Measurements from ENCODE around the gene CAPN9. TPM values are rescaled to one million over a fixed set of nuclear protein-coding genes. Genes with fewer than 3 reads are reported as not detected.
A peak's percentile ranks its signal among the peaks of the same experiment; 100 is the strongest.

CAPN9 gene
- total and polyA plus RNA-seq, 5 experiments from 2014 or later, result not detected

DNA sequence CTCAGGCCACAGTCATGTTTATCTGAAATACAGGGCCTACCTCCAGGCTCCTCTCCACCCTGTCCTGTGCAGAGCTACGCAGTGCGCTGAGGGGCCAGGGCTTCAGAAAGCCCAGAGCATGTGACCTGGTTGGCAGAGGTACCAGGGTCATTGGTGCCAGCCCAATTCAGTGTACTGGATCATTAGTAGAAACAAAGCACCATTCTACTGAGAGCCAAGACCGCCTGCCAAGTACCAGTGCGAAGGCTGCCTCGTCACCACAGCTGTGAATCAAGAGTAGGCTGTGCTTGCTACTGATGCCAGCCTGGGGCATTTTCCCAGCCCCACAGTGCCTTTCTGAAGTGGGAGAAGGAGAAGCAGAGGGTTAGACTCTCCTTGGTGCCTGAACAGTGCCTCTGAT, 59.8 kb downstream of the CAPN9 start:
- peak overlapping the region in 1 of 10 donors; percentile 79 for H3K27ac Mint-ChIP-seq
- peaks cover 0 to 7% (median 4%) of the 10 kb centered on the region in 3 donors for H3K36me3 Mint-ChIP-seq
- no peak overlapping the region for H3K4me3 Mint-ChIP-seq
- ATAC-seq (no peak), DNase-seq (no peak)
- H3K9me3 Mint-ChIP-seq, result peaks cover 0 to 19% (median 6%) of the 10 kb centered on the region in 9 donors
- peaks cover 3 to 7% (median 7%) of the 10 kb centered on the region in 5 donors for H3K27me3 Mint-ChIP-seq
- H3K4me1 Mint-ChIP-seq, result no peaks in the 10 kb centered on the region
- POLR2A ChIA-PET, result no interaction called here

DNA sequence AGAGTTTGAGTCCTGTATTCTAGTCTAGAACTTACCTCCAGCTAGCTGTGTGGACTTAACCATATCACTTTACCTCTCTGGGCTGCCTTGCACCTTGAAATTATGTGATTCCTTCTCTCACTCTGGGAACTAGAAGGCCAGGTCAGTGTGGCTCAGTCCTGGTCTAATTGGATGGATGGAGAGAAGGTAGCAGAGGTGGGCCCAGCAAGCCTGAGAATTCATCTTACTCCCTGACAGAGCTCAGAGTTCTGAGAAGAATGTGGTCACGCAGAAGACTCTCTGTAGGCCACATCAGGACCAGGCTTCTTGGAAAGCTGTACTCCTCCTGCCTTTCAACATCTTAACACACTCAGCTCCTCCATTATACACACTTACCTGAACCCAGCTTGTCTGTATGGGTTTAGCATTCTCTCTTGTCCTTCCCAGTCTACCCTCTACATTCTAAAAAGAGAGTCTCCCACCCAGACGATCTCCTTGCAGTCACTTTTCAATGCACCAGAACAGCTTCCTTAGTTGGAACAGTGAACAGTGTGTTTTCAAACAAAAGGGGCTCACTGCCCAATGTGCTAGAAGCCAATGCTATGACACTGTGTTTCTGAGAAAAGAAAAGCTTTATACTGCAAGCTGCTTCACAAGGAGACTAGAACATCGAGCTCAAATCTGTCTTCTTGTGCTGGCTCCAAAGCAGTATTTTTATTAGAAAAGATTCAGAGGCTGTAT, 60.5 kb downstream of the CAPN9 start:
- Mint-ChIP-seq H3K4me3 (no peak overlapping the region), H3K4me1 (no peaks in the 10 kb centered on the region), H3K27me3 (peaks cover 0 to 5% (median 1%) of the 10 kb centered on the region in 5 donors), H3K36me3 (peaks cover 0 to 13% (median 5%) of the 10 kb centered on the region in 3 donors), H3K9me3 (peaks cover 5 to 26% (median 10%) of the 10 kb centered on the region in 9 donors), H3K27ac (peak overlapping the region in 1 of 10 donors; percentile 24)
- ATAC-seq, result no peak
- POLR2A ChIA-PET, result no interaction called here
- DNase-seq, result no peak

DNA sequence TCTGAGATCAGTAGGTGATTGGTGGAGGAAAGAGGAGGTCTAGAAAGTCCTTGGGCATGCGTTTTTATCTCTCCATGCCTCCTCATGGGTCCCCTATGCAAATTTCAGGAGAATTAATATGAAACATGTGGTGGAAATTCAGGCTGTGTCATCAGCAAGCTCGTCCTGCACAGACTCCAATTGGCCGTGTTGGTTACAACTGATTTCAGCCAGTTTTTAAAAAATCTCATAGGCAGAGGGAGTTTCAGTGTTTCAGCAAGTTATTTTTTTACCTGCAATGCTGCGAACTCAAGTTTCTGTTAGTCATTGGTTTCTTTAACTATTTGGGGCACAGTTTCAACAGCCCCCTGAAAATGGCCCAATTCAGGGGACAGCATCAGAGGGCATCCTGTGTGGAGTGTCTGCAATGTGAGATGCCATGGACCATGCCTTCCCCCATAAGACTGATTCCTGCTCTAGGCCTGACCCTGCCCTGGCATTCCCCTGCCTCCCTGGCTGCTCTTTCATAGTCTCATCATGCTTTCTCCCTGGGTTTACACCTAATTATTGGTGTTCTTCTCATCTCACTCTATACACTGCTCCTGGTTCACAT, 61.2 kb downstream of the CAPN9 start:
- Mint-ChIP-seq H3K4me1 (no peaks in the 10 kb centered on the region), H3K27me3 (peaks cover 0 to 6% (median 1%) of the 10 kb centered on the region in 5 donors), H3K4me3 (no peak overlapping the region), H3K36me3 (peaks cover 0 to 19% (median 5%) of the 10 kb centered on the region in 3 donors), H3K27ac (no peak overlapping the region), H3K9me3 (peaks cover 12 to 33% (median 16%) of the 10 kb centered on the region in 9 donors)
- POLR2A ChIA-PET, result no interaction called here
- ATAC-seq (no peak), DNase-seq (no peak)

DNA sequence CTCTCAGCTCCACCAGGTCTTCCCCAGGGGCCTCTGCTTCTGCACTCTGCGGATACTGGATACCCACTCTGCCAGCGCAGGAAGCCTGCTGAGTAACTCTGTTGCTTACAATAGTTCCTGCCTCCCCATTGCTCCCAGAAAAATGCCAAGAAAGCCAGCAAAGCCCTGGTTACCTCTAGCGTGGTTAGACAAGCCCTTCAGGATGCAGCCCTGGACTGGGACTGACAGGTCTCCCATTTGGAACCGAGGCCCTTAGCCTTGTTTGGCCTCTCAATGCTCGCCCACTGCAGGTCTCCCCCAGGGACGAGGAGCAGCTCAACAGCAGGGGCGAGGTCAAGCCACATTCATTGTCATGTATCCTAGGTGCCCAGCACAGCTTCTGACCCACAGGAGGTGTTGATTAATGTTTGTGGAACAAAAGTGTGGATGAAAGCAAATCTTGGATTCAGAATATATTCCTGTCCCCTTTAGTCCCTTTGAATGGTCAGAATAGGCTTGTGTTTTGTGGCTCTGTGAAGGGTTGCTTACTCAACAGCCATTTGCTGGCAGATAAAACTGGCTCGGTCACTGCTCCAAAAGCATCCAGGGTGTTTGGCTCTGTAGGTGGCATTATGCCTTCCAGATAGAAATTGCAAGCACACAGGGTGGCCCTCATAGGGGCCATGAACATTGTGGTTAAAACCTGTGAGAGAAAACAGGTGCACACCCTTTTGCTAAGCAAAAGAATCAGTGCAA, 62.2 kb downstream of the CAPN9 start:
- Mint-ChIP-seq H3K27ac (no peak overlapping the region), H3K4me3 (no peak overlapping the region), H3K9me3 (peaks cover 13 to 41% (median 23%) of the 10 kb centered on the region in 9 donors), H3K27me3 (peaks cover 0 to 8% (median 0%) of the 10 kb centered on the region in 5 donors), H3K36me3 (peaks cover 0 to 27% (median 5%) of the 10 kb centered on the region in 3 donors), H3K4me1 (no peaks in the 10 kb centered on the region)
- ATAC-seq, result no peak
- POLR2A ChIA-PET, result no interaction called here
- DNase-seq, result no peak

DNA sequence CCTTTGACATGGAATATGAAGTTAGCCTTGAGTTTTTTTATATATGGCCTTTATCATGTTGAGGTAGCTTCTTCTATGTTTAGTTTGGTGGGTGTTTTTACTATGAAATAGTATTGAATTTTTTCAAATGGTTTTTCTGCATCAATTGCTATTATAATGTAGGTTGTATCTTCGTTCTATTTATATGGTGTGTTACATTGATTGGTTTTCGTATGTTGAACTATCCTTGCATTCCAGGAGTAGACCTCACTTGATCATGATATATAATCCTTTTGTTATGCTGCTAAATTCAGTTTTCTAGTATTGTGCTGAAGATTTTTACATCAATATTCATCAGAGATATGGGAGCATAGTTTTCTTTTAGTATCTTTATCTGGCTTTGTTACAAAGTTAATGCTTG, 65.4 kb downstream of the CAPN9 start:
- POLR2A ChIA-PET, result no interaction called here
- no peak for DNase-seq
- Mint-ChIP-seq H3K27ac (no peak overlapping the region), H3K27me3 (peaks cover 0 to 20% (median 9%) of the 10 kb centered on the region in 5 donors), H3K4me1 (no peaks in the 10 kb centered on the region), H3K9me3 (peaks cover 10 to 35% (median 22%) of the 10 kb centered on the region in 9 donors), H3K4me3 (no peak overlapping the region), H3K36me3 (peaks cover 0 to 33% (median 5%) of the 10 kb centered on the region in 3 donors)
- ATAC-seq, result no peak

DNA sequence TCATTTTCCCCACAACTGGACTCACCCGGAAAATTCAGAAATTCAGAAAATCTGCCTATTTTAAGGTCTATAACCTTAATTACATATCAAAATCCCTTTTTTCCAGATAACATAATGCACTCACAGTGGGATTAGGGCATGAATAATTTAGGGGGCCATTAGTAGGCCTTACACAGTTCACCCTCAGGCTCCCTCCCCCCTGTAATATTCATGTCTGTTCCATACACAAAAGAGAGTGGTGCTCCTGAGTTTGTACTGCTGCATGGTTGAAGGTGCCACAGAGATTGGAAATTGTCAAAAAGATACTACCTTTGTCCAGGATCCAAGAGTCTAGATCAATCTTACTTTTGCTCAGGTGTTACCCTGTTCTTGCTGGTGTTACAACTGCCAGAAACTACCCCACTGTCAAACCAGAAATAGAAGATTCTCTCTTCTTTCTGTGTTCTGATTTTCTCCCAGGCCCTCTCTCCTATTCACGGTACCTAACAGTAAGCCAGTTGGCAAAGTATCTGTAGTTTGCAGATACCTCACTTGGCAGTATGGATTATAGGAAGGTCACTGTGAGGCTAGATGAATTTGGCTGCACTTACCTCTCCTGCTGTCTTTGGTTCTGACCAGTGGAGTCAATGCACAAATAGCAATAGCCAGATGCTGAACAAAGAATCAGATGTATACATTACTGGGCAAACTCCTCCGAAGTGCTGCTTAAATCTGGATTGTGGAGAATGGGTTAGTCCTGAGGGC, 67.9 kb downstream of the CAPN9 start:
- ATAC-seq (no peak), DNase-seq (no peak)
- Mint-ChIP-seq H3K9me3 (peaks cover 10 to 35% (median 22%) of the 10 kb centered on the region in 9 donors), H3K27ac (no peak overlapping the region), H3K4me3 (no peak overlapping the region), H3K4me1 (no peaks in the 10 kb centered on the region), H3K36me3 (peaks cover 0 to 33% (median 5%) of the 10 kb centered on the region in 3 donors), H3K27me3 (peaks cover 2 to 36% (median 19%) of the 10 kb centered on the region in 5 donors)
- POLR2A ChIA-PET, result no interaction called here

GRCh38 chr1:230816018-230816417, 68.8 kb downstream of the CAPN9 start:
- Mint-ChIP-seq H3K4me1 (no peaks in the 10 kb centered on the region), H3K9me3 (peaks cover 10 to 35% (median 22%) of the 10 kb centered on the region in 9 donors), H3K27ac (no peak overlapping the region), H3K27me3 (peaks cover 2 to 43% (median 23%) of the 10 kb centered on the region in 5 donors), H3K36me3 (peaks cover 0 to 33% (median 5%) of the 10 kb centered on the region in 3 donors), H3K4me3 (no peak overlapping the region)
- DNase-seq, result no peak
- ATAC-seq, result no peak
- POLR2A ChIA-PET, result no interaction called here

DNA sequence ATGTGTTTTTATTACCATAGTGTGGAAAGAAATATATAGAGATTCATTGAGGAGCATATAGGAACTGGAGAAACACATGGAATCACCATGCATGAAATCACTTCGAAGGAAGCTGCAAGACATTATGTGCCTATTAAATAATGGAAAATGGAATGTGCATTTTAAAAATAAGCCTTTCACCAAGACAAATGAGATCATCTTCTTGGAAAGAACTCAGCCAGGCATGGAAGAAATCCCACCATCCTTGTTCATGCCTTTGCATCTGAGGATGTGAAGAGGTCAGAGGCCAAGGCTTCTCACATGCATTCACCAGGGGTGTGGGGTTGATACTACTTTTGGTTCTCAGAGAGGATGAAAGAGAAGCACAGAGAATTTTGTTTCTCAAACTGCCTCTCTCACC, 71.2 kb downstream of the CAPN9 start:
- Mint-ChIP-seq H3K9me3 (peaks cover under 1 to 15% (median 8%) of the 10 kb centered on the region in 9 donors), H3K4me3 (no peak overlapping the region), H3K4me1 (no peaks in the 10 kb centered on the region), H3K27ac (no peak overlapping the region), H3K27me3 (peaks cover 4 to 53% (median 30%) of the 10 kb centered on the region in 5 donors), H3K36me3 (peaks cover 0 to 21% (median 0%) of the 10 kb centered on the region in 3 donors)
- ATAC-seq (no peak), DNase-seq (no peak)
- POLR2A ChIA-PET, result no interaction called here

DNA sequence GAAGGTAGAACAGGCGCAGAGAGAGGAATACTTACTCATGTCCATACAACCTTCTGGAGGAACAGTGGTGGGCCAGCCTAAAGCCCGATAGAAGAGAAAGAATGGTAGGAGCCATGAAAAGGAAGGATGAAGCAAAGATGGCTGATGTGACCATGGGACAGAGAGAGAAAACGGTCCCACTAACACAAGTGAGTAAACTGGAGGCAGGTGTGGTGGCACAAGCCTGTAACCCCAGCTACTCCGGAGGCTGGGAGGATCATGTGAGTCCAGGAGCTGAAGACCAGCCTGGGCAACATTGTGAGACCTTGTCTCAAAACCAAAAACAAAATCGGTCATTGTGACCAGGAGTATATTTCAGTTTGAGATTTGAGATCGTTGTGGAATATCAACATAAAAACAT, 71.7 kb downstream of the CAPN9 start:
- POLR2A ChIA-PET, result no interaction called here
- Mint-ChIP-seq H3K36me3 (peaks cover 0 to 15% (median 0%) of the 10 kb centered on the region in 3 donors), H3K27me3 (peaks cover 4 to 53% (median 30%) of the 10 kb centered on the region in 5 donors), H3K27ac (no peak overlapping the region), H3K4me3 (no peak overlapping the region), H3K9me3 (peaks cover 0 to 14% (median 3%) of the 10 kb centered on the region in 9 donors), H3K4me1 (no peaks in the 10 kb centered on the region)
- ATAC-seq (no peak), DNase-seq (no peak)

DNA sequence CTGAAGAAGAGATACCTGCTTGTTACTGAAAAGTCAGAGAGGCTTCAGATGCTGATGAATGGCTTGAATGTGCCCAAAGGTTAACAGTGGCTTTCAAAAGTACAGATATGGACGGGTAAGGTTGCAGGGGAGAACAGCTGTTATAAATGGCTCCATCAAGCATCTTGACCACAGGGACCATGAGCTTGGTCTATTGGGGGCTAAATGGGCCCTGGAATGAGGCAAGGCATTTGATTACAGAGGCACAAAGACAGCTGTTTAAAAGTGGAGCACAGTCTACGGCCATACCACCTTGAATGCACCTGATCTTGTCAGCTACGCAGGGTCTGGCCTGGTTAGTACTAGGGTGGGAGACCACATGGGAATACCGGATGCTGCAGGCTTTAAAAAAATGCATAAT, 72.8 kb downstream of the CAPN9 start:
- DNase-seq (no peak), ATAC-seq (no peak)
- H3K9me3 Mint-ChIP-seq, result peaks cover 0 to 7% (median 0%) of the 10 kb centered on the region in 9 donors
- POLR2A ChIA-PET, result no interaction called here
- H3K27ac Mint-ChIP-seq, result no peak overlapping the region
- H3K4me1 Mint-ChIP-seq, result peaks cover 0 to 2% (median 0%) of the 10 kb centered on the region in 4 donors
- H3K36me3 Mint-ChIP-seq, result peaks cover 0 to 7% (median 0%) of the 10 kb centered on the region in 3 donors
- H3K27me3 Mint-ChIP-seq, result peaks cover 4 to 50% (median 30%) of the 10 kb centered on the region in 5 donors
- no peak overlapping the region for H3K4me3 Mint-ChIP-seq

- H3K4me1 Mint-ChIP-seq, result peaks cover 0 to 2% (median 0%) of the 10 kb centered on the region in 4 donors
- no peak for ATAC-seq
- peaks cover 0 to 1% (median 0%) of the 10 kb centered on the region in 3 donors for H3K36me3 Mint-ChIP-seq
- POLR2A ChIA-PET, result no interaction called here
- peaks cover 0 to 1% (median 0%) of the 10 kb centered on the region in 9 donors for H3K9me3 Mint-ChIP-seq
- no peak overlapping the region for H3K27ac Mint-ChIP-seq
- no peak for DNase-seq
- H3K4me3 Mint-ChIP-seq, result no peak overlapping the region
- peaks cover 5 to 47% (median 26%) of the 10 kb centered on the region in 5 donors for H3K27me3 Mint-ChIP-seq
Observed at GRCh38 chr1:230820568-230820967, 73.4 kb downstream of the CAPN9 start.

DNA sequence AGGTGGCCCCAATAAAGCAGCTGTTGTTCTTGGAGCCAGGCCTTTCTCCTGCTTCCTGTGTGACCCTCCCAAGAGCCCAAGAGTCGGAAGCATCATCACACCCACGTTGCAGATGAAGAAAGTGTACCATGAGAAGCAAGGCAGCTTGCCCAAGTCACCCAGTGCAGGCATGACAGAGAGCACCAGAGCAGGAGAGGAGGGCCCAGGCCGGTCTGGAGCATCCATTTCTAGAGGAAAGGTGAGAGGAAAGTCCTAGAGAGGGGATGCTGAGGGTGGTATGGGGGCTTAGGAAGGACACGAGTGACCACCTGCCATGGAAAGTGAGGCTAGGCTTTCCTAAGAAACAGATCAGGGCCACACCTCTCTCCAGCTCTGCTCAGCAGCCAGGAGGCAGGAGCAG, 74.2 kb downstream of the CAPN9 start:
- H3K4me1 Mint-ChIP-seq, result peaks cover 0 to 2% (median 0%) of the 10 kb centered on the region in 4 donors
- DNase-seq (no peak), ATAC-seq (no peak)
- peaks cover 5 to 50% (median 25%) of the 10 kb centered on the region in 5 donors for H3K27me3 Mint-ChIP-seq
- H3K27ac Mint-ChIP-seq, result peak overlapping the region in 1 of 10 donors; percentile 45
- no peak overlapping the region for H3K4me3 Mint-ChIP-seq
- POLR2A ChIA-PET, result no interaction called here
- no peaks in the 10 kb centered on the region for H3K9me3 Mint-ChIP-seq
- H3K36me3 Mint-ChIP-seq, result no peaks in the 10 kb centered on the region
